ENCODE data around the gene TTYH1. TPM values are rescaled to one million over a fixed set of nuclear protein-coding genes. Genes with fewer than 3 reads are reported as not detected.
"Not testable (repeated sequence)": the region's sequence is repeated elsewhere in the genome, so short reads cannot be mapped to it uniquely, and the experiment has no call there.

The TTYH1 gene
- polyA plus RNA-seq, 2 of the 4 experiments (the other 2 are of a cell fraction), result 0.15 to 0.31 TPM

DNA sequence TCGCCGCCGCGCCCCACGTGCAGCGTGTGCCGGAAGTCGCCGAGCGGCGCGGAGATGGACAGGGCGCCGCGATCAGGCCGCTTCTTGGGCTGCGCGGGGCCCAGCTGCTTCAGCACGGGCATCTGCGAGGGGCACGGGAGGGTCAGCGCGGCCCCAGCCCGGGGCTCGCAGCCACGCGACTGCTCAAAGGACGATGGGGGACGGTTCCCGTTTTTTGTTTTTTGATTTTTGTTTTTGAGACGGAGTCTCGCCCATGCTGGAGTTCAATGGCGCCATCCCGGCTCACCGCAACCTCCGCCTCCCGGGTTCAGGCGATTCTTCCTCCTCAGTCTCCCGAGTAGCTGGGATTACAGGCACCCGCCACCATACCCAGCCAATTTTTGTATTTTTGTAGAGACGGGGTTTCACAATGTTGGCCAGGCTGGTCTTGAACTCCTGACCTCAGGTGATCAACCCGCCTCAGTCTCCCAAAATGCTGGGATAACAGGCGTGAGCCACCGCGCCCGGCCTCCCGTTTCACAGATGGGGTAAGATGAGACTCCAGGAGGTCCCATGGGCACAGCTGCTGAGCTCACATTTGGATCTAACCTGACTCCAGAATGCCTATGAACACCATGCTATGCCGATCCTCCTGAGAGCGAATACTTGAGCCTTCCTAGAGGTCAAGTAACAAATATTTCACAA lies 50.3 kb downstream of the TTYH1 start:
- Histone ChIP-seq H3K4me3 (peak overlapping the region; percentile 67), H3K4me2 (peak overlapping the region; percentile 98), H3K9me3 (no peaks in the 10 kb centered on the region), H3K27ac (peak overlapping the region; percentile 93 to 95), H3K4me1 (peaks cover 26% of the 10 kb centered on the region)
- DNase-seq (ENCODE audit: low read depth in 1 of 2, low spot score in 1 of 2), result no peak
- no peak for TF ChIP-seq NFE2L2 (conservative IDR thresholded peaks at IDR 0.05; ENCODE audit: low read length)
- no peak for TF ChIP-seq MAZ (IDR thresholded peaks at IDR 0.05; ENCODE audit: borderline replicate concordance, low read depth, low read length)
- TF ChIP-seq HDAC2 (IDR thresholded peaks at IDR 0.05), result no peak
- TF ChIP-seq BCL3 (IDR thresholded peaks at IDR 0.05), result no peak
- no peak for ATAC-seq
- ChIA-PET CTCF (interaction anchor here (1.5 kb wide), 3 partner anchors 12 to 16 kb away, joined by 3 to 5 read pairs (median 4); no protein-coding TSS in a partner anchor), POLR2A (interaction anchor here (1.6 kb wide), 1 partner anchor 17 kb away, joined by 6 read pairs; the partner anchor contains the start of gene LENG8)
- 94% methylated on average over 45 of the region's 49 CpGs for WGBS (ENCODE audit: missing lambda C conversion rate)
- no peak for FAIRE-seq

GRCh38 chr19:54466110-54466480 lies 50.8 kb downstream of the TTYH1 start:
- not testable (repeated sequence) for H3K4me2 ChIP-seq; ATAC-seq; H3K9me3 ChIP-seq; H3K27ac ChIP-seq; FAIRE-seq; H3K4me3 ChIP-seq; DNase-seq (ENCODE audit: low read depth in 1 of 2, low spot score in 1 of 2)
- peaks cover 20% of the 10 kb centered on the region for H3K4me1 ChIP-seq
- CTCF ChIA-PET, result interaction anchor here (1.5 kb wide), 3 partner anchors 12 to 15 kb away, joined by 3 to 5 read pairs (median 4); no protein-coding TSS in a partner anchor
- WGBS (ENCODE audit: missing lambda C conversion rate), result 93% methylated on average over 14 of the region's 14 CpGs
- POLR2A ChIA-PET, result interaction anchor here (1.6 kb wide), 1 partner anchor 18 kb away, joined by 6 read pairs; the partner anchor contains the start of gene LENG8

DNA sequence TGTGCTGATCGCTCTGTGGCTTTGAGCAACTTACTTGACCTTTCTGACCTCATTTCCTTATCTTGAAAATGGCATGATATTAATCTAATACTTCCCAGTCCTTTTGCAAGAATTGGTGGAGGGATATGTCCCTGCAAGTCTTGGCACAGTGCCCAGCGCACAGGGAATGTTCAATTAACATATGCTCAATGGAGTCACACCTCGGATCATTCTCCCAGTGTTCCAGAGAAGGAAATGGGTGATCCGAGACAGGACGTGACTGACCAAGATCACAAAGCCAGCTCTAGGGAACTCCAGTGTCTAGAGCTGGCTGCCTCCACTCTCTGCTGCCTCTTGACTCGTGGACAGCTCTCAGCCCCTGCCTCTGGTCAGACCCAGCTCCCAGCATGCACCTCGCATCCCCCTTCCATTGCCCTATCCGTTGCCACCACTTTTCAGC lies 54.3 kb downstream of the TTYH1 start:
- ATAC-seq, result 0 out of 6 replicates have a peak, but pooled peaks of 1 of the 2 experiments have one; percentile 3
- peaks cover 12% of the 10 kb centered on the region; the same call in 1 of the 3 replicates for H3K4me1 ChIP-seq
- no peak overlapping the region for H3K27ac ChIP-seq
- H3K9me3 ChIP-seq, result no peaks in the 10 kb centered on the region
- no peak for DNase-seq (ENCODE audit: low read depth in 1 of 2, low spot score in 1 of 2)
- POLR2A ChIA-PET, result no interaction called here
- FAIRE-seq, result no peak
- TF ChIP-seq MAX (IDR thresholded peaks at IDR 0.05) (no peak), PBX3 (IDR thresholded peaks at IDR 0.05) (no peak), EHMT2 (IDR thresholded peaks at IDR 0.05; ENCODE audit: low read depth) (no peak), MAZ (IDR thresholded peaks at IDR 0.05; ENCODE audit: borderline replicate concordance, low read depth, low read length) (no peak), SREBF2 (IDR thresholded peaks at IDR 0.05) (no peak), ESRRA (IDR thresholded peaks at IDR 0.05; ENCODE audit: borderline replicate concordance, low read length) (no peak), USF2 (IDR thresholded peaks at IDR 0.05) (no peak), GATA3 (IDR thresholded peaks at IDR 0.05; ENCODE audit: borderline replicate concordance) (no peak), MYC (IDR thresholded peaks at IDR 0.05; ENCODE audit: borderline replicate concordance, low read length) (no peak), ZNF302 (CRISPR knock-in tag; IDR thresholded peaks at IDR 0.05) (no peak), TFCP2L1 (CRISPR knock-in tag; IDR thresholded peaks at IDR 0.05) (no peak), RFX5 (IDR thresholded peaks at IDR 0.05) (no peak), NFE2L2 (conservative IDR thresholded peaks at IDR 0.05; ENCODE audit: low read length) (no peak), RNF2 (IDR thresholded peaks at IDR 0.05; ENCODE audit: borderline replicate concordance, low read depth) (no peak)
- no peak overlapping the region for H3K4me2 ChIP-seq
- 50% methylated on average over 8 of the region's 8 CpGs for WGBS (ENCODE audit: missing lambda C conversion rate)
- CTCF ChIA-PET, result interaction anchor here (0.9 to 4.2 kb wide), 3 partner anchors 9 to 206 kb away, joined by 4 to 31 read pairs (median 17); no protein-coding TSS in a partner anchor
- H3K4me3 ChIP-seq, result no peak overlapping the region
